RCC 7860 (cell line): ENCODE results near the gene DLEU7.

Experiments
- DNase-seq: peaks from one replicate; pipeline ENCODE4 v3.0.0-alpha.2; 2015; ENCODE audit warnings: low spot score
- FAIRE-seq: peaks from 2 replicates; lab custom pipeline; 2012; peaks lifted over from hg19 to GRCh38; lab: Jason Lieb, UNC

The DLEU7 gene

GRCh38 chr13:50797091-50797490 is 46.4 kb downstream of the DLEU7 start:
- FAIRE-seq, result no peak
- DNase-seq, result no peak

DNA sequence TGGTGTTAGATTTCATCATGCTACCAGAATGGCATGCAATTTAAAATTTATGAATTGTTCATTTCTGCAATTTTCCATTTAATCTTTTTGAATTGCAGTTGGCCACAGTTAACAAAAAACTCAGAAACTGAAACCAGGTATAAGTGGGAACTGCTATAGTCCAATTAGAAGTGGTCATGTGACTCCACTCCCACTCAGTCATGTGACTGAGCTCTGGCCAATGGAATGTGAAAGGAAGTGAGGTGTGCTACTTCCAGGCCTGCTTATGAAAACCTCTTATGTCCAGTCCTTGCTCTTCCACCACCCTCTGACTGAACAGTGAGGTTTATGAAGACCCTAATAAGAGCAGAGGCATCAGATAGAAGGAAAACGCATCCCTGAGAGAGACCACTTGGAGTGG is 47.0 kb downstream of the DLEU7 start:
- no peak for DNase-seq
- FAIRE-seq, result no peak

DNA sequence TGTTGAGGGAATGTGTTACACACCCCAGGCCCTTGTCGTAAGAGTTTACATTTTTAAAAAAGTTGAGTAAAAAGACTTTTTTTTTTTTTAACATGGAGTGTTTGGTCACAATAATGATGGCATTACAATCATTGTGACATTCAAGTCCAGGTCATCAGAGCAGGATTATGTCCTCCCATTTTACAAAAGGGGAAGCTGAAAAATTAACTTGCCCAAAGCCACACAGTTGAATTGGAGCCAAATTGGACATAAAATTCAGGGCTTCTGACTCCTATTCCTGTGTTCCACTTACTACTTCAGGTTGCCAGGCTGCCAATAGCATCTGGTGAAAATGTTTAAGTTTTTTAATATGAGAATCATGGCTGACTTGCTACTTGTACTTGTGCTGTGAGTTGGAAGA is 49.3 kb downstream of the DLEU7 start:
- FAIRE-seq (no peak), DNase-seq (no peak)

DNA sequence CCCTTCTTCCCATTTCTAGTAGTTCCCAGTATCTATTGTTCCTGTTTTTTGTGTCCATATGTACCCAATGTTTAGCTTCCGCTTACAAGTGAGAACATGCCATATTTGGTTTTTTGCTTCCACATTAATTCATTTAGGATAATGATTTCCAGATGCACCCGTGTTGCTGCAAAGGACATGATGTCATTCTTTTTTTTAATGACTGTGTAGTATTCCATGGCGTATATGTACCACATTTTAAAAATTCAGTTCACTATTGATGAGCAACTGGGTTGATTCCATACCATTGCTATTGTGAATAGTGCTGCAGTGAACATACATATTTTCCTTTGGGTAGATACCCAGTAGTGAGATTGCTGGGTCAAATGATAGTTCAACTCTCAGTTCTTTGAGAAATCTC is 50.5 kb downstream of the DLEU7 start:
- DNase-seq (no peak), FAIRE-seq (no peak)

DNA sequence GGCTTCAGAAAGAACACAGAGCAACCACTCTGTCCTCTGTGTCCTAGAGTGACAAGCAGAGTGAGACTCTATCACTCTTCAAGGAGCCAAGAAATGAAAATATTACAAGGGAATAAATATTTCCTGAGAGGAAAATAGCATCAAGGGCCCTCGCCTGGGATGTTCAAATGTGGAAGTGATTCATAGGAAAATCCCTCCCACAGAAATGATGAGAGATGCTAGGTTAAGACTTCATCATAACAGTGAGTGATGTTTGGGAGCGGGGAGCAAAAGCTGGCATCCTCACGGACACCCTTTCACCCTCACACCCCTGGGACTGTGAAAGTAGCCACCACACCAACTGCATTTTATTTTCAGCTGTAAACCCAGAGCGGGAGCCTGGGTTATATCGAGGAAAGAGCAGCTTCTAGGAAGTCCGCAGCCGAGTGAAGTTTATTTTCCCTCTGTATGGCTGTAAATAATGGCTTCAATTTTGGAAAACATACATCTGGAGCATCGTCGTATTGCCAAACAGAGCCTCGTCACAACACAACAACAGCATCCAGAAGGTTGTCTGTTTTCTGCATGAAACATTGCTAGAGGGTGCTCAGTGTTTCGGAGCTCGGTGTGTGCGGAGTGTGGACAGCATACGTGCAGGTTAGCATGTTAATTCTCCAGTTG is 54.8 kb downstream of the DLEU7 start:
- DNase-seq (no peak), FAIRE-seq (no peak)

DNA sequence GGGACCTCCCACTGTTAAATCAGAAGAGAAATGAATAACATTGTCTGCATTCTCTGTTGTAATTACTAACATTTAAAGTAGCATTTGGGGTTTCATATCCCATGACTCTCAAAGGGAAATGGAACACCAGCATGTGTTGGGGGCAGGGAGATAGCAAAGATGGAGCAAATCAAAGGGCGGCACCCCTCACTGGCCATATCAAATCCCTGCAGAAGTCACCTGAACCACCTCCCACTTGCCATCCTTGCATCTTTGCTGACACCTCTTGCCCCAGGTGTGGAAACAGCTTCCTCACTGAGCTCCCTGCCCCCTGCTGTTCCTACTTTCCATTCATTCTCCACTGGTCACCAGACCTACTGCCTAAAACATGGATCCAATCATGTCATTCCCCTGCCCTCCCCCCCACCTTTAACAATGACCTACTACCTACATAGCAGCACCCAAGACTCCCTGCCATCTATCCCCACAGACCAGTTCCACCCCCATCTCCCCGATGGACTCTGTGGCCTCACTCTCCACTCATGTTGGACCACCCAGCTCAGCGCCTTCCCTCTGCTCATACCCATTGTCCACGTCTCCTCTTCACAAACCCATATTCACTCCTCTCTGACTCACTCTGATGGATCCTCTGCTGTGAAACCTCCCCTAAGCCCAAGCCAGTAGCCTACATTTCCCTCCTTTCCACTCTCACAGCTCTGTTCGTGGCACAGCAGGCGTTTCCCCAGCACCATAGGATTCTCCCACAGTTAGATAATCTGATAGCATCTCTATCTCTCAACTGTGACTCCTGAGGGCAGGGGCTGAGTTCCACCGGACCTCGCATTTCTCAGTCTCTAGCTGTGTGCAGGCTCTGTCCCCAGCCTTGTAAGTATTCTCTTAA is 55.9 kb downstream of the DLEU7 start:
- FAIRE-seq (no peak), DNase-seq (no peak)

- DNase-seq (no peak), FAIRE-seq (no peak)
Measured at GRCh38 chr13:50783717-50784290, 59.7 kb downstream of the DLEU7 start.

- DNase-seq, result no peak
- no peak for FAIRE-seq
Measured at GRCh38 chr13:50783066-50783465, 60.4 kb downstream of the DLEU7 start.

- no peak for DNase-seq
- FAIRE-seq, result no peak
Measured at GRCh38 chr13:50780201-50781015, 63.1 kb downstream of the DLEU7 start.

DNA sequence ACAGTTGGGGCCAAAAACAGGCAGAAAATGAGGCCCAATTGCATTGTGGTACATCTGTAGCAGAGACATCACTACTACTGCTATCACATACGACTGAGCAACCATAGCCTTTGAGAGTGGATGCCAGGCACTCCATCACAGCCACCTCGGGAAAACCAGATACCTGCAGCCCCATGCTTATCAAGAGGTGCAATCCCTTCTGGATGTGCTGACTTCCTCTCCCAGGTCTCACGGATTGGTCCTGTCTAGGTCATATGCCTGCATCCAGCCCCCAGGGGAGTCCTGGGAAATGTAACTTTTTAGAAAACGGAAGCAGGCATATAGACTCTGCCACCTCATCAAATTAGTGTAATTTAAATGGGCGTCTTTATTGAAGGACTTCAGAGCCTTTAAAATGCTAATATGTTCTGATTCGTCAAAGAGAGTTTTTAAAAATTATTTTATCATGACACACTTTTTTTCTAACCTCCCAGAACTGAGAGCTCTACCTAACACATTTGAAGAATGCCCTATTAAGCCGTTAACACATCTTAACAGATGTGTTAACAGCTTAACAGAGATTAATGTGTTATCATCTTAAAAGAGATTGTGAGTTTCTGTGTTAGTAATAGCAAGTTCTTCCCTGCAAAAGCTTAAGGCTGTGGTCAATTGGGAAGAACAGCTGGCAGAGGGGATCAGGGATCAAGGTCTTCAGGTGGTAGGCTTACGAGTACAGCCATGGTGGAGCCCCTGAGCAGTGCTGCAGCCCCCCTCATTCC is 63.9 kb downstream of the DLEU7 start:
- DNase-seq (no peak), FAIRE-seq (no peak)
